Measurements from ENCODE around the gene POC1A.
A peak's percentile ranks its signal among the peaks of the same experiment; 100 is the strongest.

POC1A gene

GRCh38 chr3:52055537-52056351 lies 98.5 kb downstream of the POC1A start (continued):
- TF ChIP-seq ZNF600 (tag by site-specific recombination; IDR thresholded peaks at IDR 0.05) (peak; percentile 73), KLF9 (tag by site-specific recombination; IDR thresholded peaks at IDR 0.05; ENCODE audit: low read depth) (peak; percentile 26; the same call in 1 of the 2 replicates), ZEB2 (tag by site-specific recombination; IDR thresholded peaks at IDR 0.05) (0 out of 2 replicates have a peak, but pooled peaks have one; percentile 53), ZNF311 (tag by site-specific recombination; IDR thresholded peaks at IDR 0.05; ENCODE audit: borderline replicate concordance) (no peak), ZNF626 (tag by site-specific recombination; IDR thresholded peaks at IDR 0.05) (no peak), ZXDB (tag by site-specific recombination; IDR thresholded peaks at IDR 0.05) (0 out of 2 replicates have a peak, but pooled peaks have one; percentile 35), GLIS1 (tag by site-specific recombination; IDR thresholded peaks at IDR 0.05) (peak; percentile 87), ZNF777 (tag by site-specific recombination; IDR thresholded peaks at IDR 0.05; ENCODE audit: borderline replicate concordance) (no peak), ZNF76 (tag by site-specific recombination; IDR thresholded peaks at IDR 0.05; ENCODE audit: borderline replicate concordance, low read depth) (peak; percentile 15; the same call in 1 of the 2 replicates), ZNF792 (tag by site-specific recombination; IDR thresholded peaks at IDR 0.05) (no peak), KLF17 (tag by site-specific recombination; IDR thresholded peaks at IDR 0.05) (0 out of 2 replicates have a peak, but pooled peaks have one; percentile 29), SP2 (tag by site-specific recombination; IDR thresholded peaks at IDR 0.05) (peak; percentile 61), YY1 (tag by site-specific recombination; IDR thresholded peaks at IDR 0.05) (peak; percentile 55; the same call in 1 of the 2 replicates), ZNF112 (tag by site-specific recombination; IDR thresholded peaks at IDR 0.05) (no peak), ZFP69B (tag by site-specific recombination; IDR thresholded peaks at IDR 0.05) (no peak), ZNF555 (tag by site-specific recombination; conservative IDR thresholded peaks at IDR 0.05) (no peak)
- TF ChIP-seq, protein P1, sequence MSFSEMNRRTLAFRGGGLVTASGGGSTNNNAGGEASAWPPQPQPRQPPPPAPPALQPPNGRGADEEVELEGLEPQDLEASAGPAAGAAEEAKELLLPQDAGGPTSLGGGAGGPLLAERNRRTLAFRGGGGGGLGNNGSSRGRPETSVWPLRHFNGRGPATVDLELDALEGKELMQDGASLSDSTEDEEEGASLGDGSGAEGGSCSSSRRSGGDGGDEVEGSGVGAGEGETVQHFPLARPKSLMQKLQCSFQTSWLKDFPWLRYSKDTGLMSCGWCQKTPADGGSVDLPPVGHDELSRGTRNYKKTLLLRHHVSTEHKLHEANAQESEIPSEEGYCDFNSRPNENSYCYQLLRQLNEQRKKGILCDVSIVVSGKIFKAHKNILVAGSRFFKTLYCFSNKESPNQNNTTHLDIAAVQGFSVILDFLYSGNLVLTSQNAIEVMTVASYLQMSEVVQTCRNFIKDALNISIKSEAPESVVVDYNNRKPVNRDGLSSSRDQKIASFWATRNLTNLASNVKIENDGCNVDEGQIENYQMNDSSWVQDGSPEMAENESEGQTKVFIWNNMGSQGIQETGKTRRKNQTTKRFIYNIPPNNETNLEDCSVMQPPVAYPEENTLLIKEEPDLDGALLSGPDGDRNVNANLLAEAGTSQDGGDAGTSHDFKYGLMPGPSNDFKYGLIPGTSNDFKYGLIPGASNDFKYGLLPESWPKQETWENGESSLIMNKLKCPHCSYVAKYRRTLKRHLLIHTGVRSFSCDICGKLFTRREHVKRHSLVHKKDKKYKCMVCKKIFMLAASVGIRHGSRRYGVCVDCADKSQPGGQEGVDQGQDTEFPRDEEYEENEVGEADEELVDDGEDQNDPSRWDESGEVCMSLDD (tag by site-specific recombination; IDR thresholded peaks at IDR 0.05), result peak; percentile 61
- TF ChIP-seq, protein P2, sequence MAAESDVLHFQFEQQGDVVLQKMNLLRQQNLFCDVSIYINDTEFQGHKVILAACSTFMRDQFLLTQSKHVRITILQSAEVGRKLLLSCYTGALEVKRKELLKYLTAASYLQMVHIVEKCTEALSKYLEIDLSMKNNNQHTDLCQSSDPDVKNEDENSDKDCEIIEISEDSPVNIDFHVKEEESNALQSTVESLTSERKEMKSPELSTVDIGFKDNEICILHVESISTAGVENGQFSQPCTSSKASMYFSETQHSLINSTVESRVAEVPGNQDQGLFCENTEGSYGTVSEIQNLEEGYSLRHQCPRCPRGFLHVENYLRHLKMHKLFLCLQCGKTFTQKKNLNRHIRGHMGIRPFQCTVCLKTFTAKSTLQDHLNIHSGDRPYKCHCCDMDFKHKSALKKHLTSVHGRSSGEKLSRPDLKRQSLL (tag by site-specific recombination; IDR thresholded peaks at IDR 0.05), result peak; percentile 94
- TF ChIP-seq, protein P3, sequence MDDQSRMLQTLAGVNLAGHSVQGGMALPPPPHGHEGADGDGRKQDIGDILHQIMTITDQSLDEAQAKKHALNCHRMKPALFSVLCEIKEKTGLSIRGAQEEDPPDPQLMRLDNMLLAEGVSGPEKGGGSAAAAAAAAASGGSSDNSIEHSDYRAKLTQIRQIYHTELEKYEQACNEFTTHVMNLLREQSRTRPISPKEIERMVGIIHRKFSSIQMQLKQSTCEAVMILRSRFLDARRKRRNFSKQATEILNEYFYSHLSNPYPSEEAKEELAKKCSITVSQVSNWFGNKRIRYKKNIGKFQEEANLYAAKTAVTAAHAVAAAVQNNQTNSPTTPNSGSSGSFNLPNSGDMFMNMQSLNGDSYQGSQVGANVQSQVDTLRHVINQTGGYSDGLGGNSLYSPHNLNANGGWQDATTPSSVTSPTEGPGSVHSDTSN (CRISPR knock-in tag; IDR thresholded peaks at IDR 0.05), result peak; percentile 69; the same call in 1 of the 2 replicates
- TF ChIP-seq, protein P4, sequence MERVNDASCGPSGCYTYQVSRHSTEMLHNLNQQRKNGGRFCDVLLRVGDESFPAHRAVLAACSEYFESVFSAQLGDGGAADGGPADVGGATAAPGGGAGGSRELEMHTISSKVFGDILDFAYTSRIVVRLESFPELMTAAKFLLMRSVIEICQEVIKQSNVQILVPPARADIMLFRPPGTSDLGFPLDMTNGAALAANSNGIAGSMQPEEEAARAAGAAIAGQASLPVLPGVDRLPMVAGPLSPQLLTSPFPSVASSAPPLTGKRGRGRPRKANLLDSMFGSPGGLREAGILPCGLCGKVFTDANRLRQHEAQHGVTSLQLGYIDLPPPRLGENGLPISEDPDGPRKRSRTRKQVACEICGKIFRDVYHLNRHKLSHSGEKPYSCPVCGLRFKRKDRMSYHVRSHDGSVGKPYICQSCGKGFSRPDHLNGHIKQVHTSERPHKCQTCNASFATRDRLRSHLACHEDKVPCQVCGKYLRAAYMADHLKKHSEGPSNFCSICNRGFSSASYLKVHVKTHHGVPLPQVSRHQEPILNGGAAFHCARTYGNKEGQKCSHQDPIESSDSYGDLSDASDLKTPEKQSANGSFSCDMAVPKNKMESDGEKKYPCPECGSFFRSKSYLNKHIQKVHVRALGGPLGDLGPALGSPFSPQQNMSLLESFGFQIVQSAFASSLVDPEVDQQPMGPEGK (tag by site-specific recombination; IDR thresholded peaks at IDR 0.05), result peak; percentile 73; the same call in 1 of the 2 replicates
- TF ChIP-seq, protein P5, sequence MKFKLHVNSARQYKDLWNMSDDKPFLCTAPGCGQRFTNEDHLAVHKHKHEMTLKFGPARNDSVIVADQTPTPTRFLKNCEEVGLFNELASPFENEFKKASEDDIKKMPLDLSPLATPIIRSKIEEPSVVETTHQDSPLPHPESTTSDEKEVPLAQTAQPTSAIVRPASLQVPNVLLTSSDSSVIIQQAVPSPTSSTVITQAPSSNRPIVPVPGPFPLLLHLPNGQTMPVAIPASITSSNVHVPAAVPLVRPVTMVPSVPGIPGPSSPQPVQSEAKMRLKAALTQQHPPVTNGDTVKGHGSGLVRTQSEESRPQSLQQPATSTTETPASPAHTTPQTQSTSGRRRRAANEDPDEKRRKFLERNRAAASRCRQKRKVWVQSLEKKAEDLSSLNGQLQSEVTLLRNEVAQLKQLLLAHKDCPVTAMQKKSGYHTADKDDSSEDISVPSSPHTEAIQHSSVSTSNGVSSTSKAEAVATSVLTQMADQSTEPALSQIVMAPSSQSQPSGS (tag by site-specific recombination; IDR thresholded peaks at IDR 0.05; ENCODE audit: low read depth), result no peak
- TF ChIP-seq, protein P6, sequence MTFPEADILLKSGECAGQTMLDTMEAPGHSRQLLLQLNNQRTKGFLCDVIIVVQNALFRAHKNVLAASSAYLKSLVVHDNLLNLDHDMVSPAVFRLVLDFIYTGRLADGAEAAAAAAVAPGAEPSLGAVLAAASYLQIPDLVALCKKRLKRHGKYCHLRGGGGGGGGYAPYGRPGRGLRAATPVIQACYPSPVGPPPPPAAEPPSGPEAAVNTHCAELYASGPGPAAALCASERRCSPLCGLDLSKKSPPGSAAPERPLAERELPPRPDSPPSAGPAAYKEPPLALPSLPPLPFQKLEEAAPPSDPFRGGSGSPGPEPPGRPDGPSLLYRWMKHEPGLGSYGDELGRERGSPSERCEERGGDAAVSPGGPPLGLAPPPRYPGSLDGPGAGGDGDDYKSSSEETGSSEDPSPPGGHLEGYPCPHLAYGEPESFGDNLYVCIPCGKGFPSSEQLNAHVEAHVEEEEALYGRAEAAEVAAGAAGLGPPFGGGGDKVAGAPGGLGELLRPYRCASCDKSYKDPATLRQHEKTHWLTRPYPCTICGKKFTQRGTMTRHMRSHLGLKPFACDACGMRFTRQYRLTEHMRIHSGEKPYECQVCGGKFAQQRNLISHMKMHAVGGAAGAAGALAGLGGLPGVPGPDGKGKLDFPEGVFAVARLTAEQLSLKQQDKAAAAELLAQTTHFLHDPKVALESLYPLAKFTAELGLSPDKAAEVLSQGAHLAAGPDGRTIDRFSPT (tag by site-specific recombination; IDR thresholded peaks at IDR 0.05), result peak; percentile 48; the same call in 1 of the 2 replicates

All from HEK293 (cell line).